GM19395 (cell line): ENCODE results near the gene DUSP10.

ENCODE experiments used
- ATAC-seq: cut with Tn5 transposase; IDR thresholded peaks from one replicate; pipeline ENCODE4 v1.9.1; 2021; ENCODE audit warnings: mild to moderate bottlenecking, moderate library complexity; ENCODE audit not compliant: unreplicated experiment

Gene DUSP10

DNA sequence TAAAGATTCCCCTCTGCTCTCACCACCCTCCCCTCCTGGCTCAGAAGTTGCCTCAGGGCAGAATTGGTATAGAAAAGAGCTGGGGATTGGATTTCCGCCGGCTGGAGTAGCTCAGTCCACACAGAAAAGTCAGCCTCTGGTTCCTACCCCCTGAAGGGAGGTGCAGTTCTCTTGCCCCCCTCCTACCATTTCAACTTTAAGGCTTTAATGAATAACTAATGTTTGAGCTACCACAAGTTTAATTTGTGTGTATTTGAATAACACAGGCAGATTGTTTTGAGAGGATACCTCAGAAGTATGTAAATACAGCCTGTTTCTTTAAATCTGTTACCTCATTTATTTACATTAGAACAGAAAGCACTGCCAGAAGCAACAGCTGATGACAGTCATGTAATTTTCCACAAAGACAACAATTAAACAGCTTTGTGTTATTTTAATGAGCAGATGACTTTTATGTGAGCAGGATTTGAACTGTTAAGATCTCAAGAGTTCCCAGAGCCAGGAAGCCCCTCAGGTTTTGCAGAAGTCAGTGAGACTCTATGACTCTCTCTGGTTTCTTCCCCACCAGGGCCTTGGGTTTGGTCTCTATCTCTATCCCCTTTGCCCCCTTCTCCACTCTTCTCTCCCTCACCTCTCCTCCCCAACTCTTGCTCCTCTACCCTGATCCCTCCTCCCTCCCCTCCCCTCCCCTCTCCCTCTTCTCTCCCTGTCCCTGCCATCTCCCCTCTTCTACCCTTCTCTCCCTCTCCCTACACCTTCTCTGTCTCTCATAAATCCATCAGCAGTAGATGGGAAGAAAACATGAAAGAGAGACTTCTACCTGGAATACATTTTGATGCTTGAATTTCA, 26.3 kb downstream of the DUSP10 start:
- ATAC-seq: no peak

DNA sequence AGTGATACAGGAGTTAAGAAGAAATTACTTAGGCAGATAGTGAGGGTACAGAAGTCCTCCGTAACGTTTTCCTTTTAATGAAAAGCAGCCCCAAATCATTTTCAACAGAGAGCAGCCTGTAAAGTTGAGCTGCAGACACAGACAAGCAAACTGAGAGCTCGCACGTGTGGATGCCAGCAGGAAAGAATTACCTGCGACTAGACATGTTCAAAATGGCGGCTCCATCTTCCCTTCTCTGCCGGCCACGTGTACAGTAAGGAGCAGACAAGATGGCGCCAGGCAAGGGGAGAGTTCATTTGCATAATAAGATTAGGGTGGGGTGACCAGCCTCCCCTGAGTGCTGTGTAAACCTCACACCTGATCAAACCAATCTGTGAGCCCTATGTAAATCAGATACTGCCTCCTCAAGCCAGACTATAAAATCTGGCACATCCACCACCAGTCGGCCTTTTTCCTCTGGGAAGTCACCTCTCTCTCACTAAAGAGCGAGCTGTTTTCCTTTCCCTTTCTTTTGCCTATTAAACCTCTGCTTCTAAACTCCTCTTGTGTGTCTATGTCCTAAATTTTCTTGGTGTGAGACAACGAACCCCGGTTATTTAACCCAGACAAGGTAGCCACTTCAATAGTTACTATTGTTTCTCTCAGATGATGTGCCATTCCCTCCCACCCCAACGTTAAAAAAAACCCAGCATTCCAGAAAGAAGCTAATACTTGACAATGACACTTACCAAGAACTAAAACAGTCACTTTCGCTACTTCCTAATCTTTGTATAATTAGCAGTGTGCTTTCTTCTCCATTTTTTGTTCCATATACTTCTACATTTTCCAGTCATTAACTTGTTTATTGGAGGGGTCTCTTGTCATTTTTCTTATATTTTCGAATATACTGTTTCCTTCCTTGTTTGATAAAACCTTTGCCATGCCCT, 27.4 kb downstream of the DUSP10 start:
- no peak for ATAC-seq

DNA sequence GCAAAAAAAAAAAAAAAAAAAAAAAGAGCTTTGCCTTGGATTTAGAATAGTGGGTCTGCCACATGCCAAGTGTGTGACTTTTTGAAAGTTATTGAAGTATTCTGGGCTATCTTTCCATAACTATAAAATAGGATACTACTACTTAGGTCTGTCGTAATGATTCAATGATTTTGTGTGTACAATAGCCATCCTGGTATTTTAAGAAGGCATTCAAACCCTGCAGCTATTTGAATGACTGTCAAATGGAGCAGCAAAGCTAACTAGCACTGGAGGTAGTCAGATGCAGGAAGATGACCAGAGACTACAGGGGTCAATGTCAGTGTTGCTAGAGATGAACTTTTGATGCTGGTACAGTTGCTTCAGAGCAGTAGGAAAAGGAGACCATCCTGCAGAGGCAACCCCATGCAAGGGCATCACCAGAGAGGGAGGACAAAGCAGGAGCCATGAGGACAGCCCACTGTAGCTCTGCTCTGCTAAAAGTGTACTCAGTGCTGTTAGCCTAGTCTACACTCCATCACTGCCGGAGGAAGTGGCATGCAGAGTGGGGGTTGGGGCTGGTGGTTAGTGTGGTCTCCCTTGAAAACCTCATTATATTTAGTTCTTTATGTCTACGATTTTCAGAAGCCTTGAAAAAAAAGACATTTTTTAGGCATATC, 29.0 kb downstream of the DUSP10 start:
- peak; percentile 73 for ATAC-seq

DNA sequence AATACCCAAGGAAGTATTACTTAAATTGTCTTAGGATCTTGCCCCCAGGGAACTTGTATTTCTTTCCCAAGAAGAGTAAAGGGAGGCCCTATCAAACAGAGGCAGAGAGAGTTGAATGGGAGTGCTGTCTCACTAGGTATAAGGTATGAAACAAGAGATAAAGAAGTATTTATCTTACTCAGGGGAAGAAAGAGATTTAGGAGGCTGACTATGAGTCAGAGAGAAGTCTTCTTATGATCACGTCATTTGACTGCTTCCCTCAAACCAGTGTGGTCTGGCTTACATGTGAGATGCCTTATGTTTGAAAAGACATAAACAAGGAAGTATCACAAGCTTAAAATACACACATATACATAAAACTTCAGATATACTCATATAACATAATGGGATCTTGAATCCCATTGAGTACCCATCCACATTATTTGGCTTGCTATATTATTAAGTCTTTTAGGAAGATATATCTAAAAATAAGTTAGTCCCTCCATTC, 29.6 kb downstream of the DUSP10 start:
- ATAC-seq: peak; percentile 49

DNA sequence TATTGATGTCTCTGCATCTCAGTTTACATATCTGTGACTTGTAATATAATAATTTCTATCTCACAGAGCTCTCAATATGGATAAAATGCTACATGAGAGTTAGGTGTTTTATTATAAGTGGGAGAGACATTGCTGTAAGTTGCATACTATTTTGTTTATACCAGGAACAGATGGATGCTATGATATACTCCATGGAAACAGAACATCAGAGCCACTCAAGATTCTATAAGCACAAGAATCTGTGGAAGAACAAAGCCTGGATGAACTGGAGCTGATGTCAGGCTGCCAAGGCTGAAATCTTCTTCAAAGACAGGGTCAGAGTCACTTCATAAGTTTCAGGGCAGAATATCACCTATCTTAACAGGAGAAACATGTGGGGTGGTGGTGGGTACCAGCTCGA, 30.2 kb downstream of the DUSP10 start:
- no peak for ATAC-seq

DNA sequence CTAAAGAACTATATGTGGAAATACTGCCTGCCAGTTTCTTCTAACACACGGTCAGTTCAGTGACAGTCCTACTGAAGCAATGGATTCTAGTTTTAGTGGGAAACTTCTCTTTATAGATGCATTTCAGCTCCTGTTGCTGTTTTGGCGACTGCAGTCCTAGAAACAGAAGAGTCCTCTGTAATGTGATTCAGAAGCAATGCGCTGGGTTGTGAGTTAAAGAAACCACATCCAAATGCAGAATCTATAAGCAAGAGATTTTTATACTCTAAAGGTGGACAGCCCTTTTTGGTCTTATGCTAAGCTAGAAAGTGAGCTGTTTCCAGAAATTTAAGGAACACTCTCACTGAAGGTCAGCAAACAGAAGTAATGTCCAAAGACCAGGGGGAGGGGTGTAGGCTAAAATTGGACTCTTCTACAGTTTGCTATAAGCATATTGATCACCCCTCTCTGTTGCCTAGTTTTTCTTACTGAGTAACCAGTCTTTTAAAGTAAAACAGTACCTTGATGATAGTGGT, 30.8 kb downstream of the DUSP10 start:
- ATAC-seq: no peak

DNA sequence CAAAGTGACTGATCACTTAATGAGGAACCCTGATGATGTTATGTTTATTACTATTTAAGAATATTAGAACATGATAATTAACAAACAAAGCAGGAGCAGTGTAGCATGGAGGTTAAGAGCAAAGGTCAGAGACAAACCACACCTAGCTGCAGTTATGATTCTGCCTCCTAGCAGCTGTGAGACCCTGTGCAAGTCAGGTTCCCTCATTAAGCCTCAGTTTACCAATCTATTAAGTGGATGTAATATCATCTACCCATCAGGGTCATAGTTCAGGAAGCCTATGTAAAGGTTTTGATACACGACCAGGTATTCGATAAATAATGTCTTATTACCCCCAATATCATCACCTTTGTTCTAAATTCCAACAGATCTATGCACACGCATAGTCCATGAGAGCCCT, 32.0 kb downstream of the DUSP10 start:
- no peak for ATAC-seq

DNA sequence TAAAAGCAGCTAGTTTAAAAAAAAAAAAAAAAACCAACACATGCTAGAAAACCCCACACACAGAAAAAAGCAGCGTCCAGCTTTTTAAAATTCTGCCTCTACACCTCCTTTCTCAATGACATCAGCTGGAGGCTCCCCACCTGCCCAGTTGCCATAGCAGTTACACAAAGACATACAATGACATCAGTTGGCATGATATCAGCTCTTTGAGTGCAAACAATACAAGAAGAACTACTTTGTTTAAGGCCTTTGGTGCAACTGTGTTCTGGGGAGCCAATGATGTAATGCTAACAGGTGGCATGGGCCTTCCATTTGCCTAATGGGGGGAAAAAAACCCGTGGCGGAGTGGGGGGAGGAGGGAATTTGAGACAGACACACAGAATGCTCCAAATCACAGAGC, 32.9 kb downstream of the DUSP10 start:
- ATAC-seq: peak; percentile 21

DNA sequence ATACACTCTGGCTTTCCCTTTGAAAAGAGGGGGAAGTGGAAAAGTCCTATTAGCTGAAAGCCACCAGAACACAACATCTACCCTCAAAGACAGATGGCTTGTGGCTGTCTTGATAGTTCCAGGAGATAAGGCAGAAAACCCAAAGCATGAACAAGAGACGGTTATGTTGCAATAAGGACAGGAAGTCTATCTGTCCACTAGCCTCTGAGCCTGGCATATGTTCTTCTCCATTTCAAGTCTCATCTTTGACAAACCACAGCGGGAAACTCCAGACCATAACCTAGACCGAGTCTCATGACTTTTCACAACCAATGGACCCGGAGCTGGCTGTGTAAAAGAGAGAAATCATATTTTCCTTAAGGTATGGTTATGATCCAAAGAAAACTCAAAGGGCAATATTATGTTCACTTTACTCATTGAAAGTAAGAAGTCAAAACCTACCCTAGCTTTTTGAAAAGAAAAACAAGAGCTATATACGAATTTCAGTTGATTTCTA, 33.8 kb downstream of the DUSP10 start:
- ATAC-seq: peak; percentile 66

DNA sequence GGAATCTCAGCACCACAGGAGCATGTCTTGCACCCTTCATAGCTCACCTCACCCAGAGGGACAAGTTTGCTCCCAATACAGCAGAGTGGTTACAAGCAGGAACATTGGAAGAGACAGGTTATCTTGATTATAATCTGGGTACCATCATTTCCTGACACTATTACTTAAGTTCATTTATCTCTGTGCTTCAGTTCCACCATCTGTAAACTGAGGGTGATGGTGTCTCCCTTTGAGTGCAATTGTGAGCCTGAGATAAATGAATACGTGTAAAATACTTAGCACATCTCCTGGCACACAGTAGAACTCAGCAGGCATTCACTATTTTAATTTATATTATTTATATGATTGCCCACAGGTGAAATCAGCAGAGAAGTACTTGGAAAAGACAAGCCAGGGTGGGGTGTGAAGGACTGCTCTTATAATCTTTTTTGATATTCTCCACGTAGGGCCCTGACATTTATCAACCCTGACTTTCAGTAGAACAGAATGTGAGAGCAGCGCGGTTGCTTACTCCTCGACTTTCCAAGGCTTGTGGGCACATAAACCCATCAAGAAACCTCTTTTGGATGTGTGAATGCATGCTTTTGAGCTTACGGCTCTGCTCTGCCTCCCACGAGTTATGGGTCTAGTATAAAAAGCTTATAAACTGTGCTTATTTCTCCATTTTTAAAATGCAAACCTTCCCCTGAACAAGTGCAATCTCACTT, 34.9 kb downstream of the DUSP10 start:
- no peak for ATAC-seq

DNA sequence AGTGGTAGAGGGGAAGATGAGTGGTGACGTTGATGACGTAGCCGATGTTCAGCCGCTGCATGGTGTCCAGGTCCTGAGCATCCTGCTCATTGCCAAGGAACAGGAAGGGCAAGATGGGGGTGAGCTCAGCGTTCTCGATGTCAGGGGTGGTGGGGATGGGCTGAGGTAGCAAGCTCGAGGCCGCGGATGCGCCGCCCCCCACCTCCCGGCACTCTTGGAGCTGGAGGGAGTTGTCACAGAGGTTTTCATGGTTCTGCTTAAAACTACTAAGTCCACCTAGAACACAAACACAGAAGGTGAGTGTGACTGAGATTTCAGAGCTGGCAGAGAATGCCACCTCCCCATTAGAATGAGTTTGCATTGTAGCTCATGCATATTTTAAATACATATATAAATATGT, 35.7 kb downstream of the DUSP10 start:
- ATAC-seq: no peak

DNA sequence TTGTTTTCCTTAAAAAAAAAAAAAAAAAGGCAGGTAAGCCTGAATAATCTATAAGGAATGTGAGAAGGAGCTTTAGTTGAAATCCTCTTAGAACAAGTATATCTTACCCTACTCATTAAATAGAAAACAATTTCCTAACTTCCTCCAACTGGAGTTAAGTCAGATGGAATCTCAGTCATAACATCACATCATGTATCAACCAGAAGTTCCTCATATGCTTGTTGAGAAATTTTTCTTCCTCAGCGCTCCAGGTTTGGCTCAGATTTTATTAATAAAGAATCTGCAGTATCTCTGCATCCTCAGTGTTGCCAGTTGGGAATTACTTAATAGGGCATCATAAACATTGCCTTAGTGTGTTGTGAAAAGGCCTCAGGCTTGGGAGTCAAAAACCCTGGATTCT, 37.6 kb downstream of the DUSP10 start:
- ATAC-seq: no peak

DNA sequence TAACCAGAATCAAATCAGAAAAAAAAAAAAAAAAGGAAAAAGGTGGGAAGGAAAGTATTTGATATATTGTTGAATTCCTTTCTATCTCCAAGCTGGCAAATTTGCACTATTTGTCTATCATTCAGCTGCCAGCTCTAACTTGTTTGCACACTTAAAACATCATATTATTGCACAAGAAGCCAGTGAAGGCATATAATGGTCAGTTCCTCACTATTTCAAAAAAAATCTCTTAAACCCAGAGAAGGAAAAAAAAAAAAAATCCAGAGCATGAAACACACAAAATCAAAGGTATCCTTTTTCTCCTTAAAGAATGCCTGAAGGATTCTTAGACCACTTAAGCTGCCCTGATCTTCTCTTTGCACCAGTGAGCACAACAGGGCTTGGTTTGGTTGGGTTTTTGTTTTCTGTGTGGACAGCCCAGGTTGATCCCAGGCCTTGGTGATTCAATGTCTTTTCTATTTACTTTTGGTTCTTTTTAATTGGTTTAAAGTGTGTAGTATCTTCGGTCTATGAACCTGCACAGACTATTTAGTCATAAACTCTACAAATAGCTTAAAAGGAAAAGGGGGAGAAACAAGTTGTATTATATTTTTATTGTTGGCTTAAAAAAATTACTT, 40.2 kb downstream of the DUSP10 start:
- ATAC-seq: no peak

DNA sequence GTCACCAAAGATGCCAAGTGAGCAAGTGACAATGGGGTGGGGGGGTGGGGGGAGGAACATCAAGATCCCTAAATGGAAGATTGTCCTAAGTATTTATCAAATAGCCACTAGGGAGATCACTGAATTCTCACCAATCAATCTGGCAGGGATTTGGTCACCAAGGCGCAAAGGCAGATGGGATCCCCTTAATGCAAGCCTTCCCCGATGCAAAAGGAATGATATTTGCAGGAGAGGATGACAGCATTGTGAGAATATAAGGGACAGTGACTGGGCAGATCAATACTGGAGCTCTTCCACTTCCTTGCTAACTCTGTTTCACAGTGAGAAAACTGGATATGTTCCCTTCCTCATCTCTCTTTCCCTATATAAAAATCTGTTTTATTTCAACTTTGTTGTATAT, 40.9 kb downstream of the DUSP10 start:
- ATAC-seq: no peak

DNA sequence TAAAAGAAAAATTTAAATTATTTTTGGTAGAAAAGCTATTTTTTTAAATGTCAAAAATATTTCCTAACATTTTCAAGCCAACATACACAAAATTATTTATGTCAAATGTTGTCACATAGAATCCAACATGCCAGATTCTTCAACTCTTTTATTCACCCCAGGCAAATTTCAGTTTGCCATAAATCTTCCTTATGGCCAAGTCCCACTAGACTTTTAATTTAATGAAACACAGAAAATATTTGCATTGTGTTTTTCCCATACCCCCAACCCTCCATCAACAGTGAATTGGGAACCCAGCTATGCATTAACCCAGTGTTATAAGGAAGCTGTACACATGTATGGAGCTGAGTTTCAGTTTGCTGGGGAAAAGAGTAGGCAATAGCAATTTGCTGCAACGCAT, 41.4 kb downstream of the DUSP10 start:
- no peak for ATAC-seq

DNA sequence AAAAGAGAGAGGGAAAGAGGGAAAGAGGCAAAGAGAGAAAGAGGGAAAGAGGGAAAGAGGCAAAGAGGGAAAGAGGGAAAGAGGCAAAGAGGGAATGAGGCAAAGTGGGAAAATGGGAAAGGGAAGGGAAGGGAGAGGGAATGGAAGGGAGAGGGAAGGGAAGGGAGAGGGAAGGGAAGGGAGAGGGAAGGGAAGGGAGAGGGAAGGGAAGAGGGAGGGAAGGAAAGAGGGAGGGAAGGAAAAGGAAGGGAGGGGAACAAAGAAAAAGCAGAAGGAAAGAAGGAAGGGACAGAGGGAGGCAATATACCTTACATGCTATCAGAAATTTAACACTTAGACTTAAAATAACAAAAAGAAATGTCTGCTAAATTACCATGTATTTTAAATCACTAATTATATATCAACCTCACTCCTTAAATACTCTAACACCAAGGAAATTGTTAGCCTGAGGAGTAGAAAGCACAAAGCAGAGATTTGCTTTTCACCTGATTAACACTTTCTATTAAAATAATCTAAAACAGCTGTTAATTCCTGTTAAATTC, 41.8 kb downstream of the DUSP10 start:
- ATAC-seq: no peak

DNA sequence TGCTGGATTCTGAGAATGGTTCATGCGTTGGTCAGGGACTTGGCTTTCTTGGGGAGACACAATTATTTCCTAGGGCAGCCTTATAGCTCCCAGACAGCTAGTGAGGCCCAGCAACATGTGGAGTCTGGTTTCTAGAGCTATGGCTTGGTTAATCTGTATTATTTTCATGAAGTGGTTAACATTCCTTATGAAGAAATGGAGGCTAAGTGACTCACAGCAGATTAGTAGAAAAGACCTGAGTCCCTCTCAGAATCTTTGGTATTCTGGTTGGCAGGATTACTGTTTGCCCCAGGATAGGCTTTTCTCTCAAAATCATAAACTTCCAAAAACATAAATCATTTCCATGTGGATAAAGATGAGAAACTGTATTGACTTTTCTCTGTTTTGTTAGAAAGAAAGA, 42.3 kb downstream of the DUSP10 start:
- ATAC-seq: no peak

DNA sequence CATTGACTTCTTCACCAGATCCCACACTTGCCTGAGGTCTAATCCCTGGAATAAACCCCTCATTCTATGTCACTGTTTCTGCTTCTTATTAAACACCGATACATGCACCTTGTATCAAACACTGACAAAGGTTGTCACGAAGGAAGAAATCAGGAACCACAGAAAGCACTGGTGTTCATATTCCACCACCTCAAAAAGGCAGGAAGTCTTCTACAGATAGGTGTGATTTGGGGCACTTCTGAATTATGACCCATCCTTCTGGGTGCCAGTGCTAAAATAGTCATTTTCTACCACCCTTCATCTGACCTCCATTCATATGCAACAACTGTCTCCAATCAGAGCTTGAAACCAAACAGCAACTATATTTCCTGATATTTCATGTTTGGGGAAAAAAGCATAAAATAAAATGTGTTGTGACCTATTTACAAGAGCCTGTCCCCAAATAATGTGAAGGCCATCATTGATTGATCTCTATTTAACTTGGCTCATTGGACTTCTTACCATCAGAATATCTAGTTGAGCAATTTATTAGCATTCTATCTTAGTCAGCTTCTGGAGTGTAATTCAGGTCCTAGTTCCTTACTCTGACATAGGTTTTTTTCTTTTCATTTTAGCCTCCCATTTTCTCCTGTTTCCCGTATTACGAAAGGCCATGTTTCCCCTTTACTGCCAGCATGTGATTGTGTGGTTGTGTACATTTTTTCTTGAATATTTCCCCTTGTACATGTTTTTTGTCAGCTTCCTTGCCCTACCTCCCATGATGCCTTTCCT, 43.1 kb downstream of the DUSP10 start:
- no peak for ATAC-seq

DNA sequence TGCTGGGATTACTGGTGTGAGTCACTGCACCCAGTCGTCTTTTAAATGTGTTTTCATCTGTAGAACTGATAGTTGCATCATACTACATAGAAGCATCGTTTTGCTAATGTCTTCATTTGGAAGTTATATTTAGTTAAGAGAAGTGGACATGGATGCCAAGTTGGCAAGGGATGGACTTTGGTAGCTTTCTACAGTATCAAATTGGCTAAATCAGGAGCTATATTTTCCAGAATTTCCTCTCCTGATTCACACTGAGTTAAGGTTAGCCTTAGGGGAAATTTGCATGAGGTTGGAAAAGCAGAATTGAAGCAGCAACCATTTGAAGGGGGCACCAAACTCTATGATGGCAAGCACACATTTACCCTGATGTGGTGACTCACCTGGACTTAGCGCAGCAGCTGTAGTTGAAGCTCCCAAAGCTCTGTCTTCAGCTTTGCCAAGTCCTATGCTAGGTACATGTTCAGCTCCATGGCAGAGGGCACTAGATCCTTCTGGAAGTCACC, 43.9 kb downstream of the DUSP10 start:
- ATAC-seq: no peak
